GM13976 (cell line): ENCODE results near the gene MPHOSPH9.

Experiments used
- DNase-seq: peaks from one replicate; pipeline ENCODE4 v3.0.0; 2012; ENCODE audit warnings: low spot score
- in situ Hi-C: fragments of 300-500 bp; cut with MboI; formaldehyde crosslinking; loops from one replicate; pipeline ENCODE4 v1.12.0; 2022; ENCODE audit warnings: low sequenced_read_pairs, mixed read lengths, inconsistent platforms; ENCODE audit not compliant: unreplicated experiment
- TF ChIP-seq, protein P1 (sequence below): IDR thresholded peaks from 2 replicates; pipeline ENCODE4 v1.5.1; 2012; ENCODE audit warnings: borderline replicate concordance, mild to moderate bottlenecking; ENCODE audit not compliant: insufficient read depth; ENCODE audit errors: extremely low read depth, missing control alignments, control extremely low read depth

MPHOSPH9 gene

DNA sequence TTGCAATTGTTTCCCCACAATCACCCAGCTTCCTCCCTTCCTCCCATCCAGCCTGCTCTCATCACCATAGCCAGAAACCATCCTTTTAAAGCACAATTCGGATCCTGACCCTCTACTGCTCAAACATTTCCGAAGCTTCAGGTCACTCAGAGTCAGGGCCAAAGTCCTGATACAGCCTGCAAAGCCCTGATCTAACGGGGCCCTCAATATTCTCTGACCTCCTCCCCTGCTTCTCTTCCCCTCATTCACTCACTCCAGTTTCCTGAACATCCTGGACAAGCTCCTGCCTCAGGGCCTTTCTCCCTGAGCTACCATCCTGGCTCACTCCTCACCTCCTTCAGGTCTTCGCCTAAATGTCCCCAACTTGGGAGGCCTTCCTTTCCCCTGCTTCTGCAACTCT, 128.1 kb downstream of the MPHOSPH9 start:
- in situ Hi-C loops, result no loop called here
- TF ChIP-seq, protein P1, sequence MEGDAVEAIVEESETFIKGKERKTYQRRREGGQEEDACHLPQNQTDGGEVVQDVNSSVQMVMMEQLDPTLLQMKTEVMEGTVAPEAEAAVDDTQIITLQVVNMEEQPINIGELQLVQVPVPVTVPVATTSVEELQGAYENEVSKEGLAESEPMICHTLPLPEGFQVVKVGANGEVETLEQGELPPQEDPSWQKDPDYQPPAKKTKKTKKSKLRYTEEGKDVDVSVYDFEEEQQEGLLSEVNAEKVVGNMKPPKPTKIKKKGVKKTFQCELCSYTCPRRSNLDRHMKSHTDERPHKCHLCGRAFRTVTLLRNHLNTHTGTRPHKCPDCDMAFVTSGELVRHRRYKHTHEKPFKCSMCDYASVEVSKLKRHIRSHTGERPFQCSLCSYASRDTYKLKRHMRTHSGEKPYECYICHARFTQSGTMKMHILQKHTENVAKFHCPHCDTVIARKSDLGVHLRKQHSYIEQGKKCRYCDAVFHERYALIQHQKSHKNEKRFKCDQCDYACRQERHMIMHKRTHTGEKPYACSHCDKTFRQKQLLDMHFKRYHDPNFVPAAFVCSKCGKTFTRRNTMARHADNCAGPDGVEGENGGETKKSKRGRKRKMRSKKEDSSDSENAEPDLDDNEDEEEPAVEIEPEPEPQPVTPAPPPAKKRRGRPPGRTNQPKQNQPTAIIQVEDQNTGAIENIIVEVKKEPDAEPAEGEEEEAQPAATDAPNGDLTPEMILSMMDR, result no peak
- DNase-seq, result no peak
